ENCODE results near the gene BCL6.

BCL6 gene

GRCh38 chr3:187679638-187680396, 65.5 kb downstream of the BCL6 start:
- DNase-seq (ENCODE audit: low read depth, low spot score) = peak; percentile 76
- Histone ChIP-seq H3K4me3 (ENCODE audit: low read length) (no peak overlapping the region), H3K27me3 (ENCODE audit: control insufficient read depth, insufficient read depth, low read length) (no peaks in the 10 kb centered on the region), H3K27ac (ENCODE audit: low read length) (no peak overlapping the region), H3K36me3 (ENCODE audit: control insufficient read depth, insufficient read depth, low read length) (no peaks in the 10 kb centered on the region), H3K9me3 (ENCODE audit: control insufficient read depth, insufficient read depth, low read length) (no peaks in the 10 kb centered on the region), H3K4me1 (ENCODE audit: control insufficient read depth, insufficient read depth, low read length) (no peaks in the 10 kb centered on the region; the same call in 1 of the 2 replicates)
- WGBS (ENCODE audit: insufficient coverage, insufficient read length) = no CpG with 5 or more reads among the region's 7 CpGs

- H3K9me3 ChIP-seq (ENCODE audit: control insufficient read depth, insufficient read depth, low read length) = no peaks in the 10 kb centered on the region
- no peaks in the 10 kb centered on the region for H3K36me3 ChIP-seq (ENCODE audit: control insufficient read depth, insufficient read depth, low read length)
- DNase-seq (ENCODE audit: low read depth, low spot score) = peak; percentile 63
- WGBS (ENCODE audit: insufficient coverage, insufficient read length) = no CpG with 5 or more reads among the region's 5 CpGs
- H3K4me1 ChIP-seq (ENCODE audit: control insufficient read depth, insufficient read depth, low read length) = no peaks in the 10 kb centered on the region; the same call in 1 of the 2 replicates
- H3K4me3 ChIP-seq (ENCODE audit: low read length) = no peak overlapping the region
- no peaks in the 10 kb centered on the region for H3K27me3 ChIP-seq (ENCODE audit: control insufficient read depth, insufficient read depth, low read length)
- H3K27ac ChIP-seq (ENCODE audit: low read length) = no peak overlapping the region
Measured at GRCh38 chr3:187678726-187679268, 66.5 kb downstream of the BCL6 start.

DNA sequence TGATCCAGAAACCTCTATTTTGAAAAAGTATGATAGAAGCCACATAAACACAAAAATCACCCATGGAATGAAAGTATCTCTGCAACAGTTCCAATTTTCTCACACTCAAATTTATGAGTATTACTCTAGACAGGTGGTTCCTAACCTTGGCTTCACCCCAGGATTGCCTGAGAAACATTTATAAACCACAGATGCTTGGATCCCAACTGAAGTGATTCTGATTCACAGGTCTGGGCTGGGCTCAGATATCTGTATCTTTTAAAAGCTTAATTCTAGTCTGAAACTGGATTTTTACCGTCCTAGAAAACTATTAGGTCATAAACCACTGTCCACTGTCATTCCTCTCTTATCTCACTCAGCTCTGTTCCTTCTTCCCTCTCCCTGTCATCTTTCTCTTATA, 67.7 kb downstream of the BCL6 start:
- Histone ChIP-seq H3K4me1 (ENCODE audit: control insufficient read depth, insufficient read depth, low read length) (no peaks in the 10 kb centered on the region; the same call in 1 of the 2 replicates), H3K27me3 (ENCODE audit: control insufficient read depth, insufficient read depth, low read length) (no peaks in the 10 kb centered on the region; the same call in 1 of the 2 replicates), H3K36me3 (ENCODE audit: control insufficient read depth, insufficient read depth, low read length) (no peaks in the 10 kb centered on the region), H3K4me3 (ENCODE audit: low read length) (no peak overlapping the region), H3K9me3 (ENCODE audit: control insufficient read depth, insufficient read depth, low read length) (no peaks in the 10 kb centered on the region), H3K27ac (ENCODE audit: low read length) (no peak overlapping the region)
- no CpG with 5 or more reads among the region's 1 CpG for WGBS (ENCODE audit: insufficient coverage, insufficient read length)
- no peak for DNase-seq (ENCODE audit: low read depth, low spot score)

DNA sequence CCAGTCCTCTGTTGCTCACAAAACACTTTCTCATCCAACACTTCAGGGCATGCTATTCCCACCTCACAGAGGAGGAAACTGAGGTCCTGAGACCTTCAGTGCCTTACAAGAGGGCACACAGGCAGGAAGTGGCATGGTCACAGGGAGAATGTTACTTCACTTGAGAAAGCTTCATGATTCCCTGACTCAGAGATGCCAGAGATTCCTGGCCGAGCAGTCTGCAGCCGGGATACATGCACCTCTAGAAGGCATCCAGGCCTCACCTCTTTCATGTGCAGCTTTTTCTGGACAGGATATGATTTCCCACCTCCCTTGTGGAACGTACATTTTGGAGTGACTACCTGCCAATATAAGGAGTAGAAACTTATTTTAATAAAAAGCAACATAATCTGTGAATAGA, 72.3 kb downstream of the BCL6 start:
- no peak overlapping the region for H3K4me3 ChIP-seq (ENCODE audit: low read length)
- H3K27ac ChIP-seq (ENCODE audit: low read length) = no peak overlapping the region
- H3K9me3 ChIP-seq (ENCODE audit: control insufficient read depth, insufficient read depth, low read length) = no peaks in the 10 kb centered on the region
- no peak for DNase-seq (ENCODE audit: low read depth, low spot score)
- H3K27me3 ChIP-seq (ENCODE audit: control insufficient read depth, insufficient read depth, low read length) = peaks cover 1% of the 10 kb centered on the region; the same call in 1 of the 2 replicates
- H3K4me1 ChIP-seq (ENCODE audit: control insufficient read depth, insufficient read depth, low read length) = no peaks in the 10 kb centered on the region
- H3K36me3 ChIP-seq (ENCODE audit: control insufficient read depth, insufficient read depth, low read length) = no peaks in the 10 kb centered on the region
- no CpG with 5 or more reads among the region's 3 CpGs for WGBS (ENCODE audit: insufficient coverage, insufficient read length)
